ENCODE measurements around the gene SEC61A2. TPM values are rescaled to one million over a fixed set of nuclear protein-coding genes. Genes with fewer than 3 reads are reported as not detected.
A peak's percentile ranks its signal among the peaks of the same experiment; 100 is the strongest.

Gene SEC61A2
- polyA plus RNA-seq, 3 donors = 0.30 to 3.4 (median 0.98) TPM

DNA sequence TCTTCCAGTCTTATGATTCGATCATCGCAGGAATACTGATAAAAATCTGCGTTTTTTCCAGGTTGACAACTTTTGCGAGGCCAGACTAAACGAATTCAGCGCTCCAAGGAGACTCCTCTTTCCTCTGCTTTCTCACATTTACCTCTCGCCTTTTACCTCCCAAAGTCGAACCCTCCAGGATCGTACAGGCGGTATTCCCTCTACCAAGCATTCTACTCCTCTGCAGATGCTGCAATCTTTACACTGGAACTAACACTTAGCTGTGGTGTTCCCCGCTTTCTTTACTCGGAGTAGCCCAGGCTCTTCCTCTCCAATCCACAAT lies 65.8 kb downstream of the SEC61A2 start:
- Histone ChIP-seq H3K79me2 (ENCODE audit: insufficient read depth, low read length) (peaks cover 93% of the 10 kb centered on the region), H3K9me3 (replicated peaks in 1 of 2; ENCODE audit: control insufficient read depth in 1 of 2, insufficient read depth in 1 of 2, low read length in 2 of 2) (no peaks in the 10 kb centered on the region), H3K27me3 (ENCODE audit: control insufficient read depth in 2 of 2, insufficient read depth in 2 of 2, low read length in 2 of 2) (no peaks in the 10 kb centered on the region), H3K27ac (ENCODE audit: low read depth in 1 of 2, low read length in 2 of 2) (peak overlapping the region; percentile 90 to 91), H3K4me2 (replicated peaks; ENCODE audit: extremely low read depth, low read length, poor library complexity, severe bottlenecking) (peak overlapping the region; percentile 92), H3K4me1 (ENCODE audit: control insufficient read depth in 1 of 2, insufficient read depth in 2 of 2, low read length in 2 of 2) (peaks cover 35 to 62% of the 10 kb centered on the region in 2 donors), H3K9ac (ENCODE audit: insufficient read depth, low read length, poor library complexity, severe bottlenecking) (peak overlapping the region; percentile 78), H2AFZ (ENCODE audit: insufficient read depth, low read depth, low read length, poor library complexity, severe bottlenecking) (peak overlapping the region; percentile 94), H3K36me3 (replicated peaks in 1 of 2; ENCODE audit: control insufficient read depth in 1 of 2, insufficient read depth in 2 of 2, low read length in 2 of 2) (peaks cover 2 to 8% of the 10 kb centered on the region in 2 donors), H3K4me3 (replicated peaks in 1 of 3; ENCODE audit: low read depth in 2 of 3, low read length in 3 of 3) (peak overlapping the region; percentile 71 to 98 (median 83)), H4K20me1 (ENCODE audit: insufficient read depth, low read length) (peaks cover 48% of the 10 kb centered on the region)
- H3K9me3 Mint-ChIP-seq = peaks cover 0 to 4% (median 3%) of the 10 kb centered on the region in 7 donors
- H3K27ac Mint-ChIP-seq = peak overlapping the region; percentile 97 to 100 (median 99)
- H3K36me3 Mint-ChIP-seq = peaks cover 16 to 19% of the 10 kb centered on the region in 2 donors
- no peak for DNase-seq
- 1% methylated on average over 12 of the region's 12 CpGs for WGBS (ENCODE audit: insufficient coverage)
- intact Hi-C loops (cut with micrococcal nuclease) = loop anchor here (5.0 to 10.0 kb wide), 3 partner anchors 68 to 153 kb away; partner anchors contain the start of genes UPF2 (in 2 of the 2) and SEC61A2 (in 1 of the 2)
- peak overlapping the region; percentile 98 for H3K4me3 Mint-ChIP-seq
- TF ChIP-seq, protein P1, sequence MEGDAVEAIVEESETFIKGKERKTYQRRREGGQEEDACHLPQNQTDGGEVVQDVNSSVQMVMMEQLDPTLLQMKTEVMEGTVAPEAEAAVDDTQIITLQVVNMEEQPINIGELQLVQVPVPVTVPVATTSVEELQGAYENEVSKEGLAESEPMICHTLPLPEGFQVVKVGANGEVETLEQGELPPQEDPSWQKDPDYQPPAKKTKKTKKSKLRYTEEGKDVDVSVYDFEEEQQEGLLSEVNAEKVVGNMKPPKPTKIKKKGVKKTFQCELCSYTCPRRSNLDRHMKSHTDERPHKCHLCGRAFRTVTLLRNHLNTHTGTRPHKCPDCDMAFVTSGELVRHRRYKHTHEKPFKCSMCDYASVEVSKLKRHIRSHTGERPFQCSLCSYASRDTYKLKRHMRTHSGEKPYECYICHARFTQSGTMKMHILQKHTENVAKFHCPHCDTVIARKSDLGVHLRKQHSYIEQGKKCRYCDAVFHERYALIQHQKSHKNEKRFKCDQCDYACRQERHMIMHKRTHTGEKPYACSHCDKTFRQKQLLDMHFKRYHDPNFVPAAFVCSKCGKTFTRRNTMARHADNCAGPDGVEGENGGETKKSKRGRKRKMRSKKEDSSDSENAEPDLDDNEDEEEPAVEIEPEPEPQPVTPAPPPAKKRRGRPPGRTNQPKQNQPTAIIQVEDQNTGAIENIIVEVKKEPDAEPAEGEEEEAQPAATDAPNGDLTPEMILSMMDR (IDR thresholded peaks at IDR 0.05) = no peak
- H3K27me3 Mint-ChIP-seq (ENCODE audit: low read depth in 3 of 3) = no peaks in the 10 kb centered on the region
- peaks cover 66% of the 10 kb centered on the region for H3K4me1 Mint-ChIP-seq

- DNase-seq = peak; percentile 72 to 82 (median 79)
- peak within 1 kb of the TSS; percentile 98 for H3K4me3 Mint-ChIP-seq
- H3K27ac ChIP-seq (ENCODE audit: low read depth in 1 of 2, low read length in 2 of 2) = peak within 1 kb of the TSS; percentile 90 to 91
- 0% methylated on average over 53 of the region's 62 CpGs for whole genome bisulfite sequencing (ENCODE audit: insufficient coverage)
- peak within 1 kb of the TSS; percentile 94 for H2AFZ ChIP-seq (ENCODE audit: insufficient read depth, low read depth, low read length, poor library complexity, severe bottlenecking)
- peaks cover 17 to 21% of the 10 kb centered on the region in 2 donors for H3K36me3 Mint-ChIP-seq
- peak within 1 kb of the TSS; percentile 78 for H3K9ac ChIP-seq (ENCODE audit: insufficient read depth, low read length, poor library complexity, severe bottlenecking)
- peaks cover 93% of the 10 kb centered on the region for H3K79me2 ChIP-seq (ENCODE audit: insufficient read depth, low read length)
- H3K9me3 Mint-ChIP-seq = peaks cover 0 to 4% (median 3%) of the 10 kb centered on the region in 7 donors
- no peaks in the 10 kb centered on the region for H3K27me3 ChIP-seq (ENCODE audit: control insufficient read depth in 2 of 2, insufficient read depth in 2 of 2, low read length in 2 of 2)
- peak within 1 kb of the TSS; percentile 97 to 100 (median 99) for H3K27ac Mint-ChIP-seq
- peaks cover 66% of the 10 kb centered on the region for H3K4me1 Mint-ChIP-seq
- H3K9me3 ChIP-seq (replicated peaks in 1 of 2; ENCODE audit: control insufficient read depth in 1 of 2, insufficient read depth in 1 of 2, low read length in 2 of 2) = no peaks in the 10 kb centered on the region
- peak within 1 kb of the TSS; percentile 92 for H3K4me2 ChIP-seq (replicated peaks; ENCODE audit: extremely low read depth, low read length, poor library complexity, severe bottlenecking)
- peaks cover 51% of the 10 kb centered on the region for H4K20me1 ChIP-seq (ENCODE audit: insufficient read depth, low read length)
- H3K4me3 ChIP-seq (replicated peaks in 1 of 3; ENCODE audit: low read depth in 2 of 3, low read length in 3 of 3) = peak within 1 kb of the TSS; percentile 71 to 98 (median 83)
- intact Hi-C loops (cut with micrococcal nuclease) = loop anchor here (5.0 to 10.0 kb wide), 3 partner anchors 69 to 154 kb away; partner anchors contain the start of genes UPF2 (in 2 of the 2) and SEC61A2 (in 1 of the 2)
- no peaks in the 10 kb centered on the region for H3K27me3 Mint-ChIP-seq (ENCODE audit: low read depth in 3 of 3)
- peaks cover 3 to 13% of the 10 kb centered on the region in 2 donors for H3K36me3 ChIP-seq (replicated peaks in 1 of 2; ENCODE audit: control insufficient read depth in 1 of 2, insufficient read depth in 2 of 2, low read length in 2 of 2)
- TF ChIP-seq, protein P1 (IDR thresholded peaks at IDR 0.05) = no peak
- H3K4me1 ChIP-seq (ENCODE audit: control insufficient read depth in 1 of 2, insufficient read depth in 2 of 2, low read length in 2 of 2) = peaks cover 35 to 62% of the 10 kb centered on the region in 2 donors
Measured at GRCh38 chr10:12195603-12196506, 66.4 kb downstream of the SEC61A2 start, which contains the start of the genes CDC123 and NUDT5. TSS of gene CDC123 (plus strand) at chr10:12196188. CDS start at chr10:12196246, 58 bp downstream. TSS of gene NUDT5 (minus strand) at chr10:12195891. CDS start at chr10:12186291, 9,600 bp downstream.

Data from CD14-positive monocyte (primary cell).